Pancreas (tissue), 10 donors: ENCODE measurements around the gene DNAJC15. TPM values are rescaled to one million over a fixed set of nuclear protein-coding genes. Genes with fewer than 3 reads are reported as not detected.
A peak's percentile ranks its signal among the peaks of the same experiment; 100 is the strongest.
"Not testable (repeated sequence)": the region's sequence is repeated elsewhere in the genome, so short reads cannot be mapped to it uniquely, and the experiment has no call there.

Source experiments
- ATAC-seq, 4 donors: fragments of 200-7000 bp; cut with Tn5 transposase; one replicate each; pipeline versions ENCODE4 v1.8.0 to v1.9.1; 2020; ENCODE audit warnings: mild to moderate bottlenecking in 4 of 4, moderate library complexity in 4 of 4
- DNase-seq, 6 donors: peaks; one replicate each; pipeline ENCODE4 v3.0.0-alpha.2; 2020
- FAIRE-seq: peaks from 2 replicates; lab custom pipeline; 2012; peaks lifted over from hg19 to GRCh38; lab: Jason Lieb, UNC
- H3K27ac ChIP-seq, 4 donors: fragments of 200-600 bp; sonication (generic); 1 replicate in 3 of 4; 2 replicates in 1 of 4; pipeline versions ENCODE4 v1.5.0 to v1.8.0; 2020
- H3K27me3 ChIP-seq, 4 donors: fragments of 200-600 bp; one replicate each; pipeline ENCODE4 v1.8.0; 2021
- H3K36me3 ChIP-seq, 3 donors: fragments of 200-600 bp; sonication (generic) in 1 of 3; one replicate each; pipeline versions ENCODE4 v1.5.0 to v1.8.0; 2020 to 2021
- H3K4me1 ChIP-seq, 3 donors: fragments of 200-600 bp; one replicate each; pipeline ENCODE4 v1.8.0; 2021
- H3K4me3 ChIP-seq, 4 donors: fragments of 200-600 bp; sonication (generic) in 2 of 4; one replicate each; pipeline versions ENCODE4 v1.5.0 to v1.8.0; 2020 to 2021
- H3K9me3 ChIP-seq, 4 donors: fragments of 200-600 bp; one replicate each; pipeline ENCODE4 v1.8.0; 2021
- WGBS, 2 donors: extraction: QIAGEN DNeasy Blood & Tissue Kit; methylation state at CpG; one replicate each; pipeline ENCODE4 v1.1.7; 2013; 5-methylcytosine and 5-hydroxymethylcytosine counted together
- intact Hi-C, 3 donors: fragments of 100-400 bp; cut with DNase I; formaldehyde crosslinking; loops; one replicate each; pipeline versions ENCODE4 v1.11.1 to v1.14.2; 2022
- polyA plus RNA-seq, 2 donors: library from polyadenylated mRNA; stranded (reverse); fragments of 200-250 nt; gene quantifications; one replicate each; pipeline ENCODE4 v1.2.3, GENCODE V29; 2013
- total RNA-seq, 6 donors: library from RNA; stranded (reverse); fragmentation: NEBNext Ultra II Directional in 4 of 6; extraction: Animal tissue kit (Norgen Biotek cat#: 25700) in 4 of 6; gene quantifications; one replicate each; pipeline versions ENCODE4 v1.2.1 to v1.2.4, GENCODE V29; 2021 to 2023
- TF ChIP-seq, protein P1 (sequence below), 4 donors: fragments of 200-600 bp; sonication (generic) in 3 of 4; IDR thresholded peaks; one replicate each; pipeline versions ENCODE4 v1.5.0 to v1.8.0; 2021; ENCODE audit warnings: antibody characterized with exemption in 4 of 4
- donor health status: healthy with polysubstance abuse.
- donor health status: DM: no; HTN: no; CAD: no; lungs with moderate emphysema.
- donor health status: DM: no; HTN: no; CAD: no.
- donor health status: control.
- donor health status: control.
- donor health status: Bipolar disorder and iron deficiency.
- donor health status: DM: yes; HTN: yes; CAD: no.
- donor health status: DM: no; HTN: no; CAD: no.
- donor health status: DM: no; HTN: no; CAD: no.
- donor health status: DM: yes; HTN: yes; CAD: no.

The DNAJC15 gene
- total and polyA plus RNA-seq, 8 donors: 5.2 to 10.2 (median 6.8) TPM

DNA sequence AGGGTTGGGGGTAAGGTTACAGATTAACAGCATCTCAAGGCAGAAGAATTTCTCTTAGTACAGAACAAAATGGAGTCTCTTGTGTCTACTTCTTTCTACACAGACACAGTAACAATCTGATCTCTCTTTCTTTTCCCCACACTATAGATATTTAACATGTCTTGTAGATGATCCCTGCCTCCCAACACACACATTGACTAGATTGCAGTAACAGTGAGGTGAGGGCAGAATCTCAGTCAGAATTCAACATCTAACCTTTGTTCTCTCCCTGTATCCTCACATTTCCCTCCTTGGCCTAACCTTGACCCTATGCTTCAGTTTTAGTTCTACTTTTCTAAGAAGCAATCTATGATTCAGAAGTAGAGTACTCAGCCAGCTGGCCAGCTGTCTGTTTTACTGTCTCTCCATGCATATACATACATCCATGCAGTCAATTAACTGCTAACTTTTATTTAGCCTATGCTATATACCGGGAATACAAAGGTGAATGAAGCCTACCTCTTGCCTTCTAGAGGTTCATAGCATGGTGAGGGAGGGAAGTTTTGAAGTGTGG lies 18.1 kb downstream of the DNAJC15 start:
- peaks cover 0 to 13% (median 6%) of the 10 kb centered on the region in 3 donors for H3K4me1 ChIP-seq
- no peak overlapping the region for H3K27ac ChIP-seq
- H3K9me3 ChIP-seq: no peaks in the 10 kb centered on the region
- no peak overlapping the region for H3K4me3 ChIP-seq
- H3K27me3 ChIP-seq: no peaks in the 10 kb centered on the region
- FAIRE-seq (no peak), DNase-seq (no peak), ATAC-seq (no peak)
- H3K36me3 ChIP-seq: no peaks in the 10 kb centered on the region
- intact Hi-C loops: no loop called here
- WGBS, 2 donors: 57 to 78% methylated on average over 1 of the region's 1 CpG
- TF ChIP-seq, protein P1, sequence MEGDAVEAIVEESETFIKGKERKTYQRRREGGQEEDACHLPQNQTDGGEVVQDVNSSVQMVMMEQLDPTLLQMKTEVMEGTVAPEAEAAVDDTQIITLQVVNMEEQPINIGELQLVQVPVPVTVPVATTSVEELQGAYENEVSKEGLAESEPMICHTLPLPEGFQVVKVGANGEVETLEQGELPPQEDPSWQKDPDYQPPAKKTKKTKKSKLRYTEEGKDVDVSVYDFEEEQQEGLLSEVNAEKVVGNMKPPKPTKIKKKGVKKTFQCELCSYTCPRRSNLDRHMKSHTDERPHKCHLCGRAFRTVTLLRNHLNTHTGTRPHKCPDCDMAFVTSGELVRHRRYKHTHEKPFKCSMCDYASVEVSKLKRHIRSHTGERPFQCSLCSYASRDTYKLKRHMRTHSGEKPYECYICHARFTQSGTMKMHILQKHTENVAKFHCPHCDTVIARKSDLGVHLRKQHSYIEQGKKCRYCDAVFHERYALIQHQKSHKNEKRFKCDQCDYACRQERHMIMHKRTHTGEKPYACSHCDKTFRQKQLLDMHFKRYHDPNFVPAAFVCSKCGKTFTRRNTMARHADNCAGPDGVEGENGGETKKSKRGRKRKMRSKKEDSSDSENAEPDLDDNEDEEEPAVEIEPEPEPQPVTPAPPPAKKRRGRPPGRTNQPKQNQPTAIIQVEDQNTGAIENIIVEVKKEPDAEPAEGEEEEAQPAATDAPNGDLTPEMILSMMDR (IDR thresholded peaks at IDR 0.05): no peak

DNA sequence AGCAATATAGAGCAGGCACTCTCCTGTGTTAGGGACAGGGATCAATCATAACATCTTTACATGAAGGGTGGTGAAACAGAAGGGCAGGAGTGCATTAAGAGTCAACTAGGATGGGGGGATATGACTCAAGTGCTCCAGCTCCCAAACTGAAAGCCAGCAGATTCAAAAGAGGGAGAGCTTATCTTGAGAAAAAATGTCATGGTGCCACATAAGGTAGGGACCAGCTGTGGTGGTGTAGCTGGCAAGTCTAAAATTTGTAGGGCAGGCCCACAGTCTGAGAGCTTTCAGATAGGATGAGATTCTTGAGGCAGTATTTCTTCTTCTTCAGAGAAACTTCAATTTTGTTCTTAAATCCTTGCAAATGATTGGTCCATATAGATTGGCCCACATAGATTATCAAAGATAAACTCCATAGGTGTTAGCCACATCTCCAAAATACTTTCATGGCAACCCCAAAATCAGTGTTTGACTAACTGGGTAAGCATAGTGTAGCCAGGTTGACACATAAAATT lies 19.1 kb downstream of the DNAJC15 start:
- intact Hi-C loops: no loop called here
- FAIRE-seq: no peak
- no peaks in the 10 kb centered on the region for H3K27me3 ChIP-seq

DNA sequence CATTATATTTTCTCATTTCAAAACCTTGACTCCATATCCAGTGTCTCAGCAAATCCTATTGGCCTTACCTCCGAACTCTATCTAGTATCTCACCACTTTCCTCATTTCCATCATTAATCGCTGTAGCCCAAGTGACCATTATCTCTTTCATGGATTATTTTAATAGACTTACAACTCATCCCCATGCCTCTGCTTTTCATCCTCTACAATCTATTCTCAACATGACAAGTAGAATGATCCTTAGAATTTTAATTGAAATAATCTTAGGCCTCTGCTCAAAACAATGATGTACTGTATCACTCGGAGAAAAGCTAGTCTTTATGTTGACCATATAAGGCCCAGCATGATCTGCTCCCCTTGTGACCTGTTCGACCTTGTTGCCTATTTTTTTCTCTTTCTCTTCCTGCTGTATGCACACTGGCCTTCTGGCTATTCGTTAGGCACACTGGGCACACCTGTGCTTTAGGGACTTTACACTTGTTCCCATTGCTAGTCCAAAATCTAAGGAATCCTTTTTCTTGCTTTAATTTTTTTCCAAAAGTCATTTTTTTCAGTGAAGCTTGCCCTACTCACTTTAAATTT lies 21.4 kb downstream of the DNAJC15 start:
- peak in 3 of 4 donors; percentile 39 to 65 (median 58) for ATAC-seq
- FAIRE-seq: no peak
- TF ChIP-seq, protein P1 (IDR thresholded peaks at IDR 0.05): no peak

More for the DNA sequence above, 19.1 kb downstream of the DNAJC15 start:
- no peak for DNase-seq
- H3K27ac ChIP-seq: no peak overlapping the region
- ATAC-seq: no peak
- H3K9me3 ChIP-seq: no peaks in the 10 kb centered on the region
- H3K4me1 ChIP-seq: peaks cover 0 to 13% (median 6%) of the 10 kb centered on the region in 3 donors
- TF ChIP-seq, protein P1 (IDR thresholded peaks at IDR 0.05): no peak
- H3K4me3 ChIP-seq: no peak overlapping the region
- no peaks in the 10 kb centered on the region for H3K36me3 ChIP-seq

DNA sequence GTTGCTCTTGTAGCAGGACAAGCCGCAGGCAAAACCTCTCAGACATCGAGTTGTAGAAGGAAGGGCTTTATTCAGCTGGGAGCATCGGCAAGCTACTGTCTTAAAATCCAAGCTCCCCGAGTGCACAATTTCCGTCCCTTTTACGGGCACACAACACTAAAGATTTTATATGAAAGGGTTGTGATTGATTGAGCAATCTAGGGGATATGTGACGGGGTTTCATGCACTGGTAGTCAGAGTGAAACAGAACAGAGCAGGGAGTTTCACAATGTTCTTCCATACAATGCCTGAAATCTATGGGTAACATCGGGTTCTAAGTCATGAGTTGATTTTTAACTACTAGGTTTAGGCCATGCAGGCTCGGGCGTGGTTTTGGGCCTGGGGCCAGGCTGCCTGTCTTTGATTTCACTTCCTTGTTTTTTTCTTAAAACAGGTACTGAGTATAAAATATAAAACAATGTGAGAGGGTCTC lies 22.0 kb downstream of the DNAJC15 start:
- H3K27me3 ChIP-seq, intact Hi-C loops, H3K9me3 ChIP-seq, H3K36me3 ChIP-seq, H3K4me3 ChIP-seq, FAIRE-seq: not testable (repeated sequence)
- peaks cover 0 to 18% (median 6%) of the 10 kb centered on the region in 3 donors for H3K4me1 ChIP-seq
- H3K27ac ChIP-seq: peak overlapping the region in 3 of 4 donors; percentile 46 to 77 (median 47)
- 55 to 58% methylated on average over 10 of the region's 10 CpGs for WGBS, 2 donors
- DNase-seq (peak in 5 of 6 donors; percentile 42 to 77 (median 56)), ATAC-seq (peak in 3 of 4 donors; percentile 60 to 71 (median 62))

More for the DNA sequence above, 21.4 kb downstream of the DNAJC15 start:
- Histone ChIP-seq H3K9me3 (no peaks in the 10 kb centered on the region), H3K27me3 (no peaks in the 10 kb centered on the region), H3K4me3 (no peak overlapping the region), H3K36me3 (no peaks in the 10 kb centered on the region), H3K4me1 (peaks cover 0 to 18% (median 6%) of the 10 kb centered on the region in 3 donors), H3K27ac (peak overlapping the region in 3 of 4 donors; percentile 46 to 77 (median 47))
- no peak for DNase-seq
- 85% methylated on average over 5 of the region's 5 CpGs for WGBS, 2 donors
- intact Hi-C loops: no loop called here

DNA sequence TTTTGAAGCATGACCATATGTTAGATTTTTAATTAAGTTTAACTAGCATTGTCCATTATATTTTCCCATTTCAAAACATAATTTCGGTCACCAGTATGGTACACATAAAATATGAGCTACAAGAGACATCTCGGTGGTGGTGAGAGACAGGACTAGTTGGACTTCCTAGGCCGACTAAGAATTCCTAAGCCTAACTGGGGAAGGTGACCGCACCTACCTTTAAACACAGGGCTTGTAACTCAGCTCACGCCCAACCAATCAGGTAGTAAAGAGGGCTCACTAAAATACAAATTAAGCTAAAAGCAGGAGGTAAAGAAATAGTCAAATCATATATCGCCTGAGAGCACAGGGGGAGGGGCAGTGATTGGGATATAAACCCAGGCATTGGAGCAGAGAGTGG lies 22.9 kb downstream of the DNAJC15 start:
- no peak for DNase-seq

More for the DNA sequence above, 22.9 kb downstream of the DNAJC15 start:
- Histone ChIP-seq H3K27ac (peak overlapping the region in 2 of 4 donors; percentile 46 to 65), H3K27me3 (no peaks in the 10 kb centered on the region), H3K9me3 (no peaks in the 10 kb centered on the region), H3K4me3 (no peak overlapping the region), H3K4me1 (peaks cover 0 to 18% (median 6%) of the 10 kb centered on the region in 3 donors), H3K36me3 (no peaks in the 10 kb centered on the region)
- TF ChIP-seq, protein P1 (IDR thresholded peaks at IDR 0.05): no peak
- no peak for FAIRE-seq
- ATAC-seq: no peak
- WGBS, 2 donors: 97 to 98% methylated on average over 6 of the region's 6 CpGs
- intact Hi-C loops: no loop called here
